GM15510 (cell line): ENCODE results near the gene NDST1.

Experiments used
- POLR2A ChIP-seq: IDR thresholded peaks from 3 replicates; pipeline ENCODE4 v1.6.1; 2011; ENCODE audit warnings: borderline replicate concordance; ENCODE audit not compliant: insufficient read length; ENCODE audit errors: extremely low read depth

The NDST1 gene

DNA sequence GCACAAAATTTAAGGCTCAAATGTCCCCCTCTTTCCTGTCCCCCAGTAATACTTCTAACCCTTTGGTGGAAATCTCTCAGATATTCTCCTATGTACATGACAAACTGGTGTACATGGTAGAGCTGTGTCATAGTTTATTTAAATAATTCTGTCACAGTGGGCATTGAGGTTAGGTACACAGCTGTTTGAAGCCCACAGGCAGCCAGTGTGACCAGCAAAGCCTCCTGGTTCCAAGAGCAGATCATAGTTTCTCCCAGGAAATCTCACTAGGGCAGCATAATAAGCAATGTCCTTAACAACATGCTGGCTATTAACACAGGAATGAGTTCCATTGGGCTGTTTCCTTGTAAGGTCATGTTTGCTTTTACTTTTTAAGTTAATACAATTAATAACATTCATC lies 63.9 kb downstream of the NDST1 start:
- TF ChIP-seq POLR2A, result no peak

DNA sequence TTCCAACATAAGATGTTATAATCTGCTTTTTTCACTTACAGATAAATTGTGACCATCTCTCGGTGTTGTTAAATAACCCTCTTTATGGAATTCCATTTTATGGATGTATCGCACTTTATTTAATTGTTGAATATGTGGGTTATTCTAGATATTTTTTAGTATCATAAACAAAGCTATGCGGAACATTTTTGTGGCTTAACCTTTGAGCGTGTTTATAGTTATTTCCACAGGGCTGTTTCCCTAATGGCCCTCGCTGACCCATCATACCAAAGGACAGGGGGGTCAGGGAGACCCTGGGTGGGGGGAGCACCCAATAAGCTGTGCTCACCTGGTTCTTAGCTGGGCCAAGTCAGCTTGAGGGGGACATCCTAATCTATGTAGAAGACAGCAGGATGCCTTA lies 65.3 kb downstream of the NDST1 start:
- TF ChIP-seq POLR2A, result no peak

DNA sequence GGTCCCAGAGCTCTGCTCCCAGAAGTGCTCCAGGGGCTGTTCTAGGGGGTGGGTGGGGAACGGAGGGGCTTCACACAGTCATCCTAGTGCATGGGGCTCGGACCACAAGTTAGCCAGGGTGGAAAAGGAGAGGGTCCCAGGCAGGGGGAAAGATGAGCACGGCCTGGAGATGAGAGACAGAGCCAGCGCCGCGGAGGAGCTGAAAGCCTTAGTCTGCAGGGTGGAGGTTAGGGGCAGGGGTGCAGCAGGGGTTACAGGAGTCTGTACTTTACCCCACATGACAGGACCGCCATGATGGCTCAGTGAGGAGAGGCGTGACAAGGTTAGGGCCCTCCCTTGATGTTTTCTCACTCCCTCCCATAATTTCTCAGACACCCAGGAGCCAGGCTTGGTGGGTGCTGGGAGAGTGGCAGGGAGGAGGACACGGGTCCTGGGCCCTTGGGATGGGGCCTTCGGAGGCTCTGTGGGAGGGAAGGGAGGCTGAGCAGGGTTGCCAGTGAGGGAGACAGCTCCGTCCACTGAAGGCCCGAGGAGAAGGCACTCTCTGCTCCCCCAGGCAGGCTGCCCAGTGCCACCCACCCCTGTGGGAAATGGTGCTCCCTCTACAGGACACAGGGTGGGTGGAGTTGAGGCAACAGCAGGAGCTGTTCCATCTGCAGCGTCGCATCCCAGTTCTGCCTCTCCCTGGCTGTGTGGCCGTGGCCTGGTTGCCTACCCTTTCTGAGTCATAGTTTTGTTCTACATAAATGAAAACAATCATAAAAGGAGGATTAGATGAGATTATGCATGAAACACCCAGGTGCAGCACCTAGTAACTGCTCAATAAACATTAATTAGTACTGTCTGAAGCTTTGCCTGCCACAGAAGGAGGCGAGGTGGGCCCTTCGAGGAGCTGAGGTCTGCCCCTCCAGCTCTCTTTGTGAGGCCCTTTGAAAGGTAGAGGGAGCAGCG lies 66.2 kb downstream of the NDST1 start:
- TF ChIP-seq POLR2A, result no peak

DNA sequence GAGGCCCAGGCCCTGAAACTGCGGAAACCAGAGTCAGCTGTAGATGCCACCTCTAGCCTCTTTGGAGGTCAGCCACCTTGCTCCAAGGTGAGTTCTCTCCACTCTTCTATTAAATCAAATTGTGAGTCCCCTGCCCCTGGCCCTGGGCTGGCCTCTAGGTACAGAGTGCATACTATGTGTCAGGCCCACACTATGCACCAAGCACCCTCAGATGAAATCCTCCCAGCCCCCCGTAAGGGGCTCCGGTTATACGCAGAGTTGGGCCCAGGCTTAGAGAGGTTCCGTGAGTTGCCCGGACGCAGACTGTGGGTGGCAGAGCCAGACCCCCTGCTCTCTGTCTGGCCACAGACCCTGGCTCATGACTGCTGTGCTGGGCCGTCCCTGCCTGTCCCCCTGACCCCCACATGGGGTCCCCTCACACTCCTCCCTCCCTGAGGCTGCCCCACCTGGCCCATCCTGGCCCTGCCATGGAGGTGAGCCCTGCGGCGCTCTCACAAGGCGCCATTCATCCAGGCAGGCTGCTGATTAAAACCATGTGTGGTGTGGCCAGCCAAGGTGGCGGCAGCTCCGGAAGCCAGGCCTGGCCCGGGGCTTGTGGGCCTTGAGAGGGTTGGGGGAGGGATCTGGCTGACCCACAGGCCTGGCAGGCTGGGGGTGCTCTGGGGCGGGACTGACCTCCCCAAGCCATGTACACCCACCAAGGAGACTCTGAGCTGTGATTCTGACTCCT lies 67.1 kb downstream of the NDST1 start:
- TF ChIP-seq POLR2A, result no peak

DNA sequence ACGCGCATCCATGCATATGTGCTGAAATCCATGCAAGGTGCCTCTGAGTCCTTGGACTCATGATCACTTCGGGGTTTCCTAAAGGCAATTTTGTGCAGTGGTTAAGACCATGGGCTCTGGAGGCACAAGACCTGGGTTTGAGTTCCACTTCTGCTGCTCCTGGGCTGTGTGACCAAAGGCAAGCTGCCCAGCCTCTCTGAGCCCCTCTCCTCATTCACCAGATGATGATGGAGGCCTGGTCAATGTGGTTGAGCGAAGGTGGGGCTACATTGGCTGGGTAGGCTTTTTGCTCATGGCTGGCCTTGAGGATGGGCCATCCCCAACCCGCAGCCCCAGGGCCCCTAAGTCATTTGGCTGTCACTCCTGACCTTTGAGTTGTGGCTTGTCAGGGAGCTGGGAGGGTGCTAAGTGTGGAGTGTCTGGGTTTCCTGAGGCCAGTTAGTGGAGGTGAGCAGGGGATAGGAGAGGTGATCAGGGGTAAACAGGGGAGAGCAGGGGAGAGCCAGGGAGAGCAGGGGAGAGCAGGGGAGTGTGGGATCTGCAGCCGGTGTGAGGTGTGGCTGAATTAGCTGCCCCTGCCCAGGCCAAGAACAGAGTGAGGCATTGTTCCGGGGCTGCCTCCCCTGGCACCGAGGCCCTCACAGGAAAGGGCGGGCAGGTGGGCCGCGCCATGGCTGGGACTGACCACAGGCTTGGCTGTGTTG lies 68.0 kb downstream of the NDST1 start:
- TF ChIP-seq POLR2A, result no peak

DNA sequence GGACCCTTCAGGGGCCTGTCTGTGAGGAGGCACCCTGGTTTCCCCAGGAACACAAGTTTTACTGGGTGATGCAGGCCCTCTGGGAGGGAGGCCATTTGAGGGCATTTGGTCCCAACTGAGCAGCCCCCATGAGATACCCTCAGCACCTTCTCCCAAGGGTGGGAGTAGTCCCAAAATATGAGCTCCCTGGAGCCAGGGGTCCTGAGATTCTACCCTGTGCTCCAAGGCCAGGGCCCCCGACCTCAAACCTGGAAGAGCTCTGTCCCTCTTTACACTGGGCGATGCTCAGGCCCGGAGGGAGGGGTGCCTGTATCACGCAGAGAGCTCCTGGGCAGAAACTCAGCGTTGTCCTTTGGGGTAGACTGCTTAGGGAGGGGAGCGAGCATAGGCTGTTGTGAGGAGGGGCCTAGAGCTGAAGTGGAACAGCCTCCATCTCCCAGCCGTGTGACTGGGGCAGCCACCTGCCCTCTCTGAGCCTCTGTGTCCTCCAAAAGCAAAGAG lies 68.6 kb downstream of the NDST1 start:
- TF ChIP-seq POLR2A, result no peak

DNA sequence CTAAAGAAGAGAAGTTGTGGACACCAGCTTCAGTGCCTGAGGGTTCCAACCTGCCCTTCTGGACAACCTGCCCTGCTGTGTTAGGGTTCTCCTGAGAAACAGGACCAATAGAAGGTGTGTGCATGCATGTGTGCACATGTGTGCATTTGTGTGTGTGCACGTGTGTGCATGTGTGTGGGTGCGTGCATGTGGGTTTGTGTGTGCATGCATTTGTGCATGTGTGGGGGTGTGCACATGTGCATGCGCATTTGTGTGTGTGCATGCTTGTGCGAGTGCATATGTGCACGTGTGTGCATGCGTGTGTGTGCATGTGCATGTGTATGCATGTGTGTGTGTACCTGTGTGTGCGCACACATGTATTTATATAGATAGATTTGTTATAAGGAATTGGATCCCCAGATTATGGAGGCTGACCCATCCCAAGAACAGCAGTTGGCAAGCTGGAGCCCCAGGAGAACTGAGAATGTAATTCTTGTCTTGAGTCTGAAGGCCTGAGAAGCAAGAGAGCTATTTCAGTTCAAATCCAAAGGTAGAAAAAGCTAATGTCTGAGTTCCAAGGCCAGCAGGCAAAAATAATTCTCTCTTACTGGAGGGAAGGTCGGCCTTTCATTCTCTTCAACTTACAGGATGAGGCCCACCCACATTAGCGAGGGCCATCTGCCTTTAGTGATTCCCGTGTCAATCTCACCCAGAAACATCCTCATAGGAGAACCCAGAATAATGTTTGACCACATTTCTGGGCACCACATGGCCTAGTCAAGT lies 69.6 kb downstream of the NDST1 start:
- TF ChIP-seq POLR2A, result no peak

DNA sequence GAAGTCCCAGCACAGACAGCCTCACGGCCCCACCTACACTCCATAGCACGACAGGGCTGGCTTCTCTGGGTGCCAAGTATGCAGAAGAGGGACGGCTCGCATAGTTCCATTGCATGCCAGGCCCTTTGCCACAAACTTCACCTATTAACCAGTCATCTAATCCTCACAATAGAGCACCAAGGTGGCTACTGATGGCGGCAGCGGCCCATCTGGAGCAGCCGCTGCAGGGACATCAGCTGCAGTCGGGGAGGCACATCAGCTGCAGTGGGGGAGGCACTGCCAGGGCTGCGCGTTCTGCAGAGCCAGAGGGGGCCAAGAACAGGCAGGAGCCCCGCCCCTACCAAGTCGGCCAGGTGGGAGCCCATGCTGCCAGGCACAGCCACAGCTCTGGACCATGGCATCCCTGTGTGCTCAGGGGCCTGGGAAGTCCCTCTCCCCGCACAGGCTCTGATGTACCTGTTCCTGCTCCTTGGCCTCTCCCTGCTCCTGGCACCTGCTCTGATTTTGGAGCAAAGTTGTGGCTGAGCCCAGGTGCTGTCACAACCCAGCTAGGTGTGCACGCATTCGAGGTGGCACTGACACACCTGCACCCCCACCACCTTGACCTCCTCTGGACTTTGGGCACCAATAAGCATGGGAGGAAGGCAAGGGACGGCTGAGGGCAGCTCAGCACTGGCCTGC lies 71.0 kb downstream of the NDST1 start:
- no peak for TF ChIP-seq POLR2A

DNA sequence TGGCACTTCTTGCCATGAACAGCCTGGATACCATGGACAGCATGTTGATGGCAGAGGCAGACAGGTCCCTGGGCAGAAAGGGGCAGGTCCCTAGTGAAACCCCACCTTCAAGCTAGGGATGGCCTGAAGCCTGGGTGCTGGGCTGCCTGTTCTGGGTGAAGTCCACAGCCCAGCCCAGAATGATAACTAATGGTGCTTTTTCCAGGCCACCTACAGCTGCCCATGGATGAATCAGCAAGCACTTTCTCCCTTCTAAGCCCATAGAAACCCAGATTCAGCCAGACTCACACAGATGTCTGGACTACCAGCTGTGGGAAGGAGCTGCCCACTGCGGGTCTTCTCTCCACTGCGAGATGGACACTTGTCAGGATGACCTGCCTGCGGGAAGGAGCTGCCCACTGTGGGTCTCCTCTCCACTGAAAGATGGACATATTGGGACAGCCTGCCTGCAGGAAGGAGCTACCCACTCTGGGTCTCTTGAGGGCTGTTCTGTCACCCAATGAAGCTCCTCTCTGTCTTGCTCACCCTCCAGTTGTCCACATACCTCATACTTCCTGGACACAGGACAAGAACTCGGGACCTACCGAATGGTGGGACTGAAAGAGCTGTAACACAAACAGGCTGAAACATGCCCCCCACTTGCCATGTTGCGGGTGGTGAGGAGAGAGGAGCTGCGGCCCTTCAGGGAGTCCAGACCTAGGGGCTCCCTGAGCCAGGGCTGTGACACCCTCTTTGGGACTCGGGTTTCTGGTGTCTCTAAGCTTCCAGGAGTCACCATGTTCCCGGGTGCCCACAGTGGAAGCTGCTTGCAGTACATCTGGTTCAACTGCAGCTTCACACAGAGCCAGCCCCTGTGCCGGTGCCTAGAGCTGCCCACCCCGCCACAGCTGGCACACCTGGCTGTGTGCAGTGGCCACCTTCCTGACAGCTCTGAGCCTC lies 71.8 kb downstream of the NDST1 start:
- no peak for TF ChIP-seq POLR2A

DNA sequence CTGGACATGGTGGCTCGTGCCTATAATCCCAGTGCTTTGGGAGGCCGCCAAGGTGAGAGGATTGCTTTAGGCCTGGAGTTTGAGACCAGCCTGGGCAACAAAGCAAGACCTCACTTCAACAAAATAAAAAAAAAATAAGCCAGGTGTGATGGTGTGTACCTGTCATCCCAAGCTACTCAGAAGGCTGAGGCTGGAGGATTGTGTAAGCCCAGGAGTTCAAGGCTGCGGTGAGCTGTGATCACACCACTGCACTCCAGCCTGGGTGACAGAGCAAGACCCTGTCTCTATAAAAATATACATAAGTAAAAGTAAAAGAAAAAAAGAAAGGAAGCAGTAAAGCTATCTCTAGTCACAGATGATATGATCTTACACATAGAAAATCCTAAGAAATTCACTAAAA lies 73.0 kb downstream of the NDST1 start:
- TF ChIP-seq POLR2A, result no peak

DNA sequence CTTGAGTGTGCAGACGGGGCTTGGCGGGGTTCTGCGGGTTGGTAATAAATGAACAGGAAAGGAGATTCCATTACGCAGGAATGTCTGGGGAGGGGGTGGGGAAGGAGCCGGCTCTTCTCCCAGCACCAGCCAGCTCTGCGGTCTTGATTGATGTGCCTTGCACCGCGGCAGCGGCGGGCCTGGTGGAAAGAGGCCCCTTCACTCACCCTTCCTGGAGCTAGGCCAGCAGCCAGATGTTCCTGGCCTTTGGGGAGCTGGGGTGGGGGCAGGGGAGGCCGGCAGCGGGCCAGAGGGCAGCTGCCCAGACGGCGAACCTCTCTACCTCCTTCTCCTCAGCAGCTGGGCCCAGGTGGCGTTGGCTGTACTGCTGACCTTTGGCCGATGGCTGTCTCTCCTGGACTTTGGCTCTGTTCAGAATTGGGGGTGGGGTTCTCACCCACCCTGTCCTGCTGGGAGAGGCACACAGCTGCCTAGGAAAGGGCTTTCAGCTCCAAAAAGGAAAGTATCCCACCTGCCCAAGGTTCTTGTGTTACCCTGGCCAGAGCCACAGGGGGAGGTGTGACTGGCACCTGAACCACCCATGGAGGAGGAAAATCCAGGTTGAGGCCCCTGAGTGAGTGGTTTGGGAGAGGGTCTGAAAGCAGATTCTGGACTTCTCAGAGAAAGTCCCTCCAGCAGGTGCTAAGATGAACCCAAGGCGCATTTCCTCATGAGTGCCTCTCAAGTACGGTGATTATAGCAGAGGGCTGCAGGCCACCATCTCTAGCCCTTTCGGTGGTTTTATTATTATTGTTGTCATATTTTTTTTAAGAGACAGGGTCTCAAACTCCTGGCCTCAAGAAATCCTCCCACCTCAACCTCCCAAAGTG lies 74.5 kb downstream of the NDST1 start:
- no peak for TF ChIP-seq POLR2A
